Psoas muscle (tissue), 8 donors: Measurements from ENCODE around the gene GLIPR2. TPM values are rescaled to one million over a fixed set of nuclear protein-coding genes. Genes with fewer than 3 reads are reported as not detected.

Source experiments
- ATAC-seq, 4 donors: fragments of 200-7000 bp; cut with Tn5 transposase; one replicate each; pipeline ENCODE4 v1.9.1; 2020; ENCODE audit warnings: moderate library complexity in 3 of 4, mild to moderate bottlenecking in 2 of 4
- DNase-seq, 2 donors: peaks; one replicate each; pipeline ENCODE4 v3.0.0-alpha.2; 2020
- H3K27ac ChIP-seq: fragments of 200-600 bp; one replicate; pipeline ENCODE4 v1.8.0; 2022
- H3K27me3 ChIP-seq, 3 donors: fragments of 200-600 bp in 1 of 3; one replicate each; pipeline versions ENCODE4 v1.6.1 to v1.8.0; 2013 to 2022; ENCODE audit warnings: low read length in 2 of 3, mild to moderate bottlenecking in 2 of 3, moderate library complexity in 1 of 3; ENCODE audit not compliant: insufficient read depth in 3 of 3
- H3K36me3 ChIP-seq, 2 donors: fragments of 200-600 bp in 1 of 2; one replicate each; pipeline versions ENCODE4 v1.6.1 to v1.8.0; 2013 to 2022; ENCODE audit warnings: low read depth in 1 of 2, mild to moderate bottlenecking in 1 of 2, moderate library complexity in 1 of 2; ENCODE audit not compliant: insufficient read depth in 1 of 2
- H3K4me1 ChIP-seq: fragments of 200-600 bp; one replicate; pipeline ENCODE4 v1.8.0; 2022
- H3K4me3 ChIP-seq: fragments of 200-600 bp; one replicate; pipeline ENCODE4 v1.8.0; 2022; ENCODE audit warnings: mild to moderate bottlenecking
- H3K9me3 ChIP-seq: fragments of 200-600 bp; one replicate; pipeline ENCODE4 v1.8.0; 2022
- WGBS, 3 donors: extraction: QIAGEN DNeasy Blood & Tissue Kit; methylation state at CpG; one replicate each; pipeline versions ENCODE4 v1.1.6 to v1.1.7; 2013; 5-methylcytosine and 5-hydroxymethylcytosine counted together
- intact Hi-C, 2 donors: fragments of 100-400 bp; cut with DNase I; formaldehyde crosslinking; loops; one replicate each; pipeline versions ENCODE4 v1.11.0 to v1.14.2; 2022
- polyA plus RNA-seq, 3 donors: library from polyadenylated mRNA; stranded (reverse); fragments of 200-250 nt; gene quantifications; one replicate each; pipeline ENCODE4 v1.2.3, GENCODE V29; 2013
- total RNA-seq, 4 donors: library from RNA; stranded (reverse); fragmentation: NEBNext Ultra II Directional in 2 of 4; extraction: Animal tissue kit (Norgen Biotek cat#: 25700) in 2 of 4; gene quantifications; one replicate each; pipeline versions ENCODE4 v1.2.1 to v1.2.4, GENCODE V29; 2021 to 2023
- TF ChIP-seq, protein P1 (sequence below): fragments of 200-600 bp; IDR thresholded peaks from one replicate; pipeline ENCODE4 v1.8.0; 2022; ENCODE audit warnings: antibody characterized with exemption
- donor health status: healthy with polysubstance abuse.
- donor health status: DM: no; HTN: no; CAD: no; lungs with moderate emphysema.
- donor health status: Bipolar disorder and iron deficiency.
- donor health status: healthy.
- donor health status: DM: yes; HTN: yes; CAD: no.
- donor health status: DM: no; HTN: no; CAD: no.
- donor health status: DM: no; HTN: no; CAD: no.
- donor health status: DM: yes; HTN: yes; CAD: no.

The GLIPR2 gene
- total and polyA plus RNA-seq, 7 donors = 2.5 to 6.5 (median 3.6) TPM

DNA sequence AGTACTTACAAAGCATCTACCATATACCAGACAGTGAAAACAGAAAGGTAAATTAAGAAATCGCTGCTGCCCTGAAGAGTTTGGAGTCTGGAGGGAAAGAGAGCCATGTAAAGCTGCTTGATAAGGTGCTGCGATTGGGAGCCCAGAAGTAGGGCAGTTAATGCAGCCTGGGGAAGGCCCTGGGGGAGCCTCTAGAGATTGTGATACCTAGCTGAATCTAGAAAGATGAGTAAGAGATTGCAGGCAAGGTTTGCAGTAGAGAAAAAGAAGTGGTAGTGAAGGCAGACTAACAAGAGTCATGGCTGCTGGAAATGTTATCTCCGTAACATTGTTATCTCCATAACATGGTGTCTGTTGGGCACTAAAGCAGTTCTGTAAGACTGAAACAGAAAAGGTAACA, 24.0 kb upstream of the GLIPR2 start:
- Histone ChIP-seq H3K4me1 (no peaks in the 10 kb centered on the region), H3K9me3 (no peaks in the 10 kb centered on the region), H3K36me3 (peaks cover 3 to 17% of the 10 kb centered on the region in 2 donors), H3K4me3 (no peak overlapping the region), H3K27ac (no peak overlapping the region), H3K27me3 (no peaks in the 10 kb centered on the region)
- TF ChIP-seq, protein P1, sequence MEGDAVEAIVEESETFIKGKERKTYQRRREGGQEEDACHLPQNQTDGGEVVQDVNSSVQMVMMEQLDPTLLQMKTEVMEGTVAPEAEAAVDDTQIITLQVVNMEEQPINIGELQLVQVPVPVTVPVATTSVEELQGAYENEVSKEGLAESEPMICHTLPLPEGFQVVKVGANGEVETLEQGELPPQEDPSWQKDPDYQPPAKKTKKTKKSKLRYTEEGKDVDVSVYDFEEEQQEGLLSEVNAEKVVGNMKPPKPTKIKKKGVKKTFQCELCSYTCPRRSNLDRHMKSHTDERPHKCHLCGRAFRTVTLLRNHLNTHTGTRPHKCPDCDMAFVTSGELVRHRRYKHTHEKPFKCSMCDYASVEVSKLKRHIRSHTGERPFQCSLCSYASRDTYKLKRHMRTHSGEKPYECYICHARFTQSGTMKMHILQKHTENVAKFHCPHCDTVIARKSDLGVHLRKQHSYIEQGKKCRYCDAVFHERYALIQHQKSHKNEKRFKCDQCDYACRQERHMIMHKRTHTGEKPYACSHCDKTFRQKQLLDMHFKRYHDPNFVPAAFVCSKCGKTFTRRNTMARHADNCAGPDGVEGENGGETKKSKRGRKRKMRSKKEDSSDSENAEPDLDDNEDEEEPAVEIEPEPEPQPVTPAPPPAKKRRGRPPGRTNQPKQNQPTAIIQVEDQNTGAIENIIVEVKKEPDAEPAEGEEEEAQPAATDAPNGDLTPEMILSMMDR = no peak
- intact Hi-C loops = no loop called here
- no peak for ATAC-seq
- 95 to 98% (median 96%) methylated on average over 3 of the region's 3 CpGs for WGBS, 3 donors
- DNase-seq = no peak

DNA sequence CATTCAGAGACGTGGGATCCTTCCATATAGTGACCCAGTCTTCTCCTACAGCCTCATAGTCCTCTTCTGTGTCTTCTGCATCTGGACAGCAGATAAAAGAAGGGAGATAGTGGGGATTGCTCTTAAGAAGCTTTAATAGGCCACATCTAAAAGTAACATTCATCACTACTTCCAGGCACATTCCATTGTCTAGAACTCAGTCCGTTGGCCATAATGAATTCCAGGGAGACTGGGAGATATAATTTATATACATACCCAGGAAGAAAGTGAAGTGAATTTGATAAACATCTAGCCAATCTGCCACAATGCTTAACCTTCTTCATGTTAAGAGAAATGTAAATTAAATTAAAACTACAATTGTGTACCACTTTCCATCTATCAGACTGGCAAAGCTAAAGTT, 22.5 kb upstream of the GLIPR2 start:
- intact Hi-C loops = no loop called here
- no peaks in the 10 kb centered on the region for H3K9me3 ChIP-seq
- ATAC-seq (no peak), DNase-seq (no peak)
- no peak overlapping the region for H3K27ac ChIP-seq
- TF ChIP-seq, protein P1 = no peak
- WGBS, 3 donors = 71 to 86% (median 76%) methylated on average over 2 of the region's 2 CpGs
- peaks cover 3 to 11% of the 10 kb centered on the region in 2 donors for H3K36me3 ChIP-seq
- no peak overlapping the region for H3K4me3 ChIP-seq
- no peaks in the 10 kb centered on the region for H3K27me3 ChIP-seq
- H3K4me1 ChIP-seq = no peaks in the 10 kb centered on the region

DNA sequence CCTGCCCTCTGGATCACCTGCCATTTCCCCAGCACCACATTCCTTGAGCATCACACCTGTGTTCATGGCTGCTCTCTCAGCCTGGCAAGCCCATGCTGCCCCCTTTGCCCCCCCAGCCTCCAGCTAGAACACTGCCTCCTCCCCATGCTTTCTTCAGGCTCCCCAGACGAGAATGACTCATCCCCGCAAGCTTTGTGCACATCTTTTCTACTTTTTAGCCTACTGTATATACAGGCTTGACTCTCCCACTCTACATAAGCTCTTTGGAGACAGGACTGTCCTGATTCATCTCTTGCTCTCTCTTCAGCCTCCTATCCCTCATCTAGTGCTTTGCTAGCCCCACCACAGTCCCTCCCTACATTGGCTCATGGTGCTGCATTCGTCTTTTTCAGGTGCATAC, 19.9 kb upstream of the GLIPR2 start:
- WGBS, 3 donors = 91 to 94% (median 92%) methylated on average over 3 of the region's 3 CpGs

DNA sequence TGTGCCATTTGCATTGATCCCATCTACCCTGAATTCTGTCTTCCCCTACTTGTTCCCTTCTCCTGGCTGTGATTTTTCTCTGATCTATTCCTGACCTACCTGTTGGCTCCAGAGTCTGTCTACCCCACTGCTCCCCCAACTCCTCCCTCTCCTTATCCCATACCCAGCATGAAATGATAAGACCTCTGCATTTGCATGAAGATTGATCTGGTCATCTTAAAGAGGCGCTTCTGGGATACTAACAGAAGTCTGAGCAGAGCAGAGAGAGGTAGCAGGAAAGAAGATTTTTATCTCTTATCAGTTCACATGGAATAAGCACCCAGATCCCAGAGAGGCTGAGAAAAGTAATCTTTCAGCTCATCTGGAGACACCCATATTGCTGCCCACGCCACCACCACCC, 18.3 kb upstream of the GLIPR2 start:
- TF ChIP-seq, protein P1 = no peak
- Histone ChIP-seq H3K9me3 (no peaks in the 10 kb centered on the region), H3K4me3 (no peak overlapping the region), H3K27ac (no peak overlapping the region), H3K27me3 (no peaks in the 10 kb centered on the region), H3K36me3 (peaks cover 3 to 34% of the 10 kb centered on the region in 2 donors), H3K4me1 (no peaks in the 10 kb centered on the region)
- DNase-seq (no peak), ATAC-seq (no peak)
- 96 to 98% (median 97%) methylated on average over 2 of the region's 2 CpGs for WGBS, 3 donors
- intact Hi-C loops = no loop called here

More for the DNA sequence above, 19.9 kb upstream of the GLIPR2 start:
- TF ChIP-seq, protein P1 = no peak
- H3K27ac ChIP-seq = no peak overlapping the region
- H3K9me3 ChIP-seq = no peaks in the 10 kb centered on the region
- no peaks in the 10 kb centered on the region for H3K4me1 ChIP-seq
- H3K27me3 ChIP-seq = no peaks in the 10 kb centered on the region
- no peak overlapping the region for H3K4me3 ChIP-seq
- ATAC-seq (no peak), DNase-seq (no peak)
- peaks cover 3 to 19% of the 10 kb centered on the region in 2 donors for H3K36me3 ChIP-seq
- intact Hi-C loops = no loop called here

DNA sequence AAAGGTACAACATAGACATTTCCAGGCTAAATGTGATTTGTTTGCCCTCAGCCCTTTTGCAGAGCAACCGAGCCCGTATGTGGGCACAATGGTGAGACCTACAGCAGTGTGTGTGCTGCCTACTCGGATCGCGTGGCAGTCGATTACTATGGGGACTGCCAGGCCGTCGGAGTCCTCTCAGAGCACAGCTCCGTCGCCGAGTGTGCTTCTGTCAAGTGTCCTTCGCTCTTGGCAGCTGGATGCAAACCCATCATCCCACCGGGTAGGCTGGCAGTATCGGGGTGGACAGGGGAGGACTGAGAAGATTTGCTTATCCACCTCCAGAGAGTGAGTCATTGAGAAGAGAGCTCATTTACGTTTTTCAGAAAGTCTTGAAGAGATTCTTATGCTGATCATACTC, 17.8 kb upstream of the GLIPR2 start:
- intact Hi-C loops = no loop called here
- Histone ChIP-seq H3K4me3 (no peak overlapping the region), H3K36me3 (peaks cover 3 to 36% of the 10 kb centered on the region in 2 donors), H3K27me3 (no peaks in the 10 kb centered on the region), H3K4me1 (no peaks in the 10 kb centered on the region), H3K27ac (no peak overlapping the region), H3K9me3 (no peaks in the 10 kb centered on the region)
- ATAC-seq (no peak), DNase-seq (no peak)
- WGBS, 3 donors = 84 to 85% (median 84%) methylated on average over 15 of the region's 15 CpGs
- TF ChIP-seq, protein P1 = no peak
